Stimulated activated CD4-positive, alpha-beta T cell treated with anti-CD3 and anti-CD28 coated beads, TNF-alpha, amount 100 ng/mL, for 24 hours (primary cell): ENCODE data around the gene HS6ST3.

ENCODE experiments used
- DNase-seq, 3 experiments: peaks; one replicate each; pipeline ENCODE4 v3.0.0-alpha.2; 2020; ENCODE audit warnings: low read depth in 3 of 3

The HS6ST3 gene

GRCh38 chr13:96834626-96835025 lies 744.7 kb downstream of the HS6ST3 start:
- DNase-seq = no peak

GRCh38 chr13:96835546-96835945 lies 745.6 kb downstream of the HS6ST3 start:
- DNase-seq = no peak

- no peak for DNase-seq
These were observed 746.8 kb downstream of the HS6ST3 start for GRCh38 chr13:96836733-96837132.

GRCh38 chr13:96837809-96838208 lies 747.9 kb downstream of the HS6ST3 start:
- no peak for DNase-seq

- no peak for DNase-seq
These were observed 754.3 kb downstream of the HS6ST3 start for GRCh38 chr13:96844195-96844594.

GRCh38 chr13:96844616-96845015 lies 754.7 kb downstream of the HS6ST3 start:
- DNase-seq = no peak

- no peak for DNase-seq
These were observed 758.4 kb downstream of the HS6ST3 start for GRCh38 chr13:96848286-96848685.

GRCh38 chr13:96849091-96849490 lies 759.2 kb downstream of the HS6ST3 start:
- no peak for DNase-seq

- no peak for DNase-seq
These were observed 760.7 kb downstream of the HS6ST3 start for GRCh38 chr13:96850538-96851145.

- DNase-seq = no peak
These were observed 762.0 kb downstream of the HS6ST3 start for GRCh38 chr13:96851856-96852445.

- no peak for DNase-seq
These were observed 768.4 kb downstream of the HS6ST3 start for GRCh38 chr13:96858133-96858826.

- no peak for DNase-seq
These were observed 771.0 kb downstream of the HS6ST3 start for GRCh38 chr13:96860882-96861281.

GRCh38 chr13:96862093-96862492 lies 772.2 kb downstream of the HS6ST3 start:
- no peak for DNase-seq

GRCh38 chr13:96862999-96863398 lies 773.1 kb downstream of the HS6ST3 start:
- no peak for DNase-seq

- no peak for DNase-seq
These were observed 781.6 kb downstream of the HS6ST3 start for GRCh38 chr13:96871469-96871868.

- no peak for DNase-seq
These were observed 790.5 kb downstream of the HS6ST3 start for GRCh38 chr13:96880419-96880818.
